Measurements from ENCODE around the gene OS9. TPM values are rescaled to one million over a fixed set of nuclear protein-coding genes. Genes with fewer than 3 reads are reported as not detected.
A peak's percentile ranks its signal among the peaks of the same experiment; 100 is the strongest.

OS9 gene
- total and polyA plus RNA-seq, 5 donors from 2014 or later: 59.2 to 151 (median 66.5) TPM

- Mint-ChIP-seq H3K4me1 (peaks cover 12 to 60% (median 36%) of the 10 kb centered on the region in 4 donors), H3K4me3 (peak overlapping the region; percentile 49 to 98 (median 93)), H3K36me3 (peaks cover 10% of the 10 kb centered on the region), H3K9me3 (no peaks in the 10 kb centered on the region), H3K27ac (peak overlapping the region; percentile 64 to 99 (median 98)), H3K27me3 (no peaks in the 10 kb centered on the region)
- H3K9me3 ChIP-seq (ENCODE audit: control insufficient read depth in 2 of 2, low read length in 2 of 2): no peaks in the 10 kb centered on the region
- ATAC-seq (ENCODE audit: low read depth in 2 of 2): no peak
- peak overlapping the region; percentile 92 for H3K27ac ChIP-seq (ENCODE audit: insufficient read depth, low read length, poor library complexity, severe bottlenecking)
- no peak for DNase-seq
- H3K36me3 ChIP-seq (ENCODE audit: control insufficient read depth, insufficient read depth, low read length): peaks cover 25% of the 10 kb centered on the region
- no peaks in the 10 kb centered on the region for H3K27me3 ChIP-seq (ENCODE audit: control insufficient read depth, insufficient read depth, low read length)
- peaks cover 35% of the 10 kb centered on the region for H3K4me1 ChIP-seq (ENCODE audit: control insufficient read depth, insufficient read depth, low read length, poor library complexity, severe bottlenecking)
- peak overlapping the region; percentile 63 for H3K4me3 ChIP-seq (ENCODE audit: low read depth, low read length)
Observed at GRCh38 chr12:57750561-57751431, 56.9 kb downstream of the OS9 start.

DNA sequence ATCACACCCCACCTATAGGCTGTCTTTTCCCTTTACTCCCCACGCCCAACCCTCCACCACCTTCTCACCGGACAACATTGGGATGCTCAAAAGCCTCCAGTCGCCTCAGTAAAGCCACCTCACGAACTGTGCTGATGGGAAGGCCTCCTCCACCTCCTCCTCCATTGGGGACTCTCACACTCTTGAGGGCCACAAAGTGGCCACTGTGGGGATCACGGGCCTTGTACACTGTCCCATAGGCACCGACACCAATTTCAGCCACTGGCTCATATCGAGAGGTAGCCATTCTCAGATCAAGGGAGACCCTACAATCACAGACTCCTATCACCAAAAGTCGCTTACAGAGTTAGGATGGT lies 57.5 kb downstream of the OS9 start:
- Mint-ChIP-seq H3K9me3 (no peaks in the 10 kb centered on the region), H3K36me3 (peaks cover 10% of the 10 kb centered on the region), H3K27me3 (peaks cover 4% of the 10 kb centered on the region), H3K27ac (peak overlapping the region; percentile 64 to 99 (median 98)), H3K4me3 (peak overlapping the region; percentile 90 to 98 (median 93)), H3K4me1 (peaks cover 16 to 59% (median 37%) of the 10 kb centered on the region in 4 donors)
- H3K4me1 ChIP-seq (ENCODE audit: control insufficient read depth, insufficient read depth, low read length, poor library complexity, severe bottlenecking): peaks cover 41% of the 10 kb centered on the region
- H3K36me3 ChIP-seq (ENCODE audit: control insufficient read depth, insufficient read depth, low read length): peaks cover 25% of the 10 kb centered on the region
- DNase-seq (no peak), ATAC-seq (ENCODE audit: low read depth in 2 of 2) (no peak)
- no peaks in the 10 kb centered on the region for H3K9me3 ChIP-seq (ENCODE audit: control insufficient read depth in 2 of 2, low read length in 2 of 2)
- no peaks in the 10 kb centered on the region for H3K27me3 ChIP-seq (ENCODE audit: control insufficient read depth, insufficient read depth, low read length)
- H3K27ac ChIP-seq (ENCODE audit: insufficient read depth, low read length, poor library complexity, severe bottlenecking): peak overlapping the region; percentile 92
- peak overlapping the region; percentile 63 for H3K4me3 ChIP-seq (ENCODE audit: low read depth, low read length)

GRCh38 chr12:57751788-57752667 lies 58.1 kb downstream of the OS9 start, which contains the start of gene CDK4:
CDK4 (minus strand) TSS chr12:57752310; CDS start chr12:57751717, 593 bp downstream.
- Histone ChIP-seq H3K9me3 (ENCODE audit: control insufficient read depth in 2 of 2, low read length in 2 of 2) (no peaks in the 10 kb centered on the region), H3K36me3 (ENCODE audit: control insufficient read depth, insufficient read depth, low read length) (peaks cover 24% of the 10 kb centered on the region), H3K4me1 (ENCODE audit: control insufficient read depth, insufficient read depth, low read length, poor library complexity, severe bottlenecking) (peaks cover 47% of the 10 kb centered on the region), H3K27me3 (ENCODE audit: control insufficient read depth, insufficient read depth, low read length) (no peaks in the 10 kb centered on the region), H3K4me3 (ENCODE audit: low read depth, low read length) (peak within 1 kb of the TSS; percentile 69), H3K27ac (ENCODE audit: insufficient read depth, low read length, poor library complexity, severe bottlenecking) (peak within 1 kb of the TSS; percentile 92)
- Mint-ChIP-seq H3K36me3 (peaks cover 10% of the 10 kb centered on the region), H3K4me3 (peak within 1 kb of the TSS; percentile 90 to 98 (median 93)), H3K27ac (peak within 1 kb of the TSS; percentile 69 to 99 (median 98)), H3K27me3 (peaks cover 4% of the 10 kb centered on the region), H3K9me3 (no peaks in the 10 kb centered on the region), H3K4me1 (peaks cover 22 to 61% (median 42%) of the 10 kb centered on the region in 4 donors)
- ATAC-seq (ENCODE audit: low read depth in 2 of 2) (peak; percentile 83 to 85), DNase-seq (peak; percentile 99 to 100 (median 100))

GRCh38 chr12:57752668-57753000 lies 58.7 kb downstream of the OS9 start:
- peak overlapping the region; percentile 90 to 98 (median 93) for H3K4me3 Mint-ChIP-seq
- H3K27ac Mint-ChIP-seq: peak overlapping the region; percentile 62 to 99 (median 98)
- peaks cover 20% of the 10 kb centered on the region for H3K36me3 ChIP-seq (ENCODE audit: control insufficient read depth, insufficient read depth, low read length)
- DNase-seq (no peak), ATAC-seq (ENCODE audit: low read depth in 2 of 2) (no peak)
- H3K36me3 Mint-ChIP-seq: peaks cover 10% of the 10 kb centered on the region
- H3K4me3 ChIP-seq (ENCODE audit: low read depth, low read length): peak overlapping the region; percentile 69
- peak overlapping the region; percentile 92 for H3K27ac ChIP-seq (ENCODE audit: insufficient read depth, low read length, poor library complexity, severe bottlenecking)
- H3K27me3 Mint-ChIP-seq: peaks cover 4% of the 10 kb centered on the region
- no peaks in the 10 kb centered on the region for H3K9me3 ChIP-seq (ENCODE audit: control insufficient read depth in 2 of 2, low read length in 2 of 2)
- peaks cover 49% of the 10 kb centered on the region for H3K4me1 ChIP-seq (ENCODE audit: control insufficient read depth, insufficient read depth, low read length, poor library complexity, severe bottlenecking)
- H3K9me3 Mint-ChIP-seq: no peaks in the 10 kb centered on the region
- H3K4me1 Mint-ChIP-seq: peaks cover 22 to 63% (median 41%) of the 10 kb centered on the region in 4 donors
- no peaks in the 10 kb centered on the region for H3K27me3 ChIP-seq (ENCODE audit: control insufficient read depth, insufficient read depth, low read length)

GRCh38 chr12:57753756-57754337 lies 59.9 kb downstream of the OS9 start:
- H3K4me3 Mint-ChIP-seq: peak overlapping the region; percentile 90 to 98 (median 96)
- Histone ChIP-seq H3K4me3 (ENCODE audit: low read depth, low read length) (peak overlapping the region; percentile 74), H3K27me3 (ENCODE audit: control insufficient read depth, insufficient read depth, low read length) (no peaks in the 10 kb centered on the region), H3K4me1 (ENCODE audit: control insufficient read depth, insufficient read depth, low read length, poor library complexity, severe bottlenecking) (peaks cover 49% of the 10 kb centered on the region), H3K27ac (ENCODE audit: insufficient read depth, low read length, poor library complexity, severe bottlenecking) (peak overlapping the region; percentile 92), H3K9me3 (ENCODE audit: control insufficient read depth in 2 of 2, low read length in 2 of 2) (no peaks in the 10 kb centered on the region), H3K36me3 (ENCODE audit: control insufficient read depth, insufficient read depth, low read length) (peaks cover 25% of the 10 kb centered on the region)
- peaks cover 4% of the 10 kb centered on the region for H3K27me3 Mint-ChIP-seq
- H3K27ac Mint-ChIP-seq: peak overlapping the region; percentile 95 to 99 (median 98)
- no peaks in the 10 kb centered on the region for H3K9me3 Mint-ChIP-seq
- peaks cover 8% of the 10 kb centered on the region for H3K36me3 Mint-ChIP-seq
- no peak for DNase-seq
- H3K4me1 Mint-ChIP-seq: peaks cover 22 to 68% (median 41%) of the 10 kb centered on the region in 4 donors
- no peak for ATAC-seq (ENCODE audit: low read depth in 2 of 2)

GRCh38 chr12:57754411-57755193 lies 60.7 kb downstream of the OS9 start, which contains the start of gene MARCHF9:
MARCHF9 (plus strand) TSS chr12:57755103; CDS start chr12:57755529, 426 bp downstream.
- H3K9me3 ChIP-seq (ENCODE audit: control insufficient read depth in 2 of 2, low read length in 2 of 2): no peaks in the 10 kb centered on the region
- Mint-ChIP-seq H3K36me3 (peaks cover 13% of the 10 kb centered on the region), H3K4me1 (peaks cover 22 to 71% (median 47%) of the 10 kb centered on the region in 4 donors), H3K9me3 (no peaks in the 10 kb centered on the region), H3K27me3 (peaks cover 4% of the 10 kb centered on the region), H3K27ac (peak within 1 kb of the TSS; percentile 95 to 99 (median 98)), H3K4me3 (peak within 1 kb of the TSS; percentile 94 to 98 (median 96))
- ATAC-seq (ENCODE audit: low read depth in 2 of 2): peak; percentile 23 to 30
- peak within 1 kb of the TSS; percentile 74 for H3K4me3 ChIP-seq (ENCODE audit: low read depth, low read length)
- H3K36me3 ChIP-seq (ENCODE audit: control insufficient read depth, insufficient read depth, low read length): peaks cover 24% of the 10 kb centered on the region
- peak; percentile 80 to 93 (median 87) for DNase-seq
- no peaks in the 10 kb centered on the region for H3K27me3 ChIP-seq (ENCODE audit: control insufficient read depth, insufficient read depth, low read length)
- peak within 1 kb of the TSS; percentile 92 for H3K27ac ChIP-seq (ENCODE audit: insufficient read depth, low read length, poor library complexity, severe bottlenecking)
- H3K4me1 ChIP-seq (ENCODE audit: control insufficient read depth, insufficient read depth, low read length, poor library complexity, severe bottlenecking): peaks cover 49% of the 10 kb centered on the region

DNA sequence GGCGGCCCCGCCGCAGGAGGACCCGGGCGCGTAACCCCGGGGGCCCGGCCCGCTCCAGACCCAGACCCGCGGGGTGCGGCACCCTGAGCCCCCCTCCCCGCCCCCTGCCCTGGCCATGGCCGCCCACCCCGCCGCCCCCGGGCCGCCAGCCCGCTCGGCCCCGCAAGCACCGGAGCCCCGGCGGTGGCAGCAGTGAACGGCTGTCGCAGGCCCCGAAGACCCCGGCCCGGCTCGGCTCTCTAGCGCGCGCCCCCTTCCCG lies 61.2 kb downstream of the OS9 start:
- H3K4me3 Mint-ChIP-seq: no peak overlapping the region
- DNase-seq (no peak), ATAC-seq (ENCODE audit: low read depth in 2 of 2) (no peak)
- H3K27ac Mint-ChIP-seq: no peak overlapping the region
- H3K36me3 Mint-ChIP-seq: peaks cover 13% of the 10 kb centered on the region
- Histone ChIP-seq H3K27me3 (ENCODE audit: control insufficient read depth, insufficient read depth, low read length) (no peaks in the 10 kb centered on the region), H3K4me3 (ENCODE audit: low read depth, low read length) (no peak overlapping the region), H3K4me1 (ENCODE audit: control insufficient read depth, insufficient read depth, low read length, poor library complexity, severe bottlenecking) (peaks cover 49% of the 10 kb centered on the region), H3K9me3 (ENCODE audit: control insufficient read depth in 2 of 2, low read length in 2 of 2) (no peaks in the 10 kb centered on the region), H3K36me3 (ENCODE audit: control insufficient read depth, insufficient read depth, low read length) (peaks cover 22% of the 10 kb centered on the region), H3K27ac (ENCODE audit: insufficient read depth, low read length, poor library complexity, severe bottlenecking) (peak overlapping the region; percentile 92)
- no peaks in the 10 kb centered on the region for H3K9me3 Mint-ChIP-seq
- peaks cover 4% of the 10 kb centered on the region for H3K27me3 Mint-ChIP-seq
- H3K4me1 Mint-ChIP-seq: peaks cover 22 to 76% (median 50%) of the 10 kb centered on the region in 4 donors

Measured in CD4-positive, CD25-positive, alpha-beta regulatory T cell (primary cell).